Heart left ventricle (tissue), 13 donors: Measurements from ENCODE around the gene MFGE8.

Experiments used
- POLR2A ChIP-seq, 2 donors: fragments of 450-650 bp; IDR thresholded peaks; one replicate each; pipeline ENCODE4 v1.6.1; 2017; ENCODE audit warnings: antibody characterized with exemption in 2 of 2, mild to moderate bottlenecking in 2 of 2, moderate library complexity in 2 of 2
- TF ChIP-seq, protein P1 (sequence below), 12 donors: fragments of 200-600 bp; sonication (generic) in 4 of 12; IDR thresholded peaks; one replicate each; pipeline versions ENCODE4 v1.5.0 to v1.8.0; 2018 to 2022; ENCODE audit warnings: antibody characterized with exemption in 12 of 12, mild to moderate bottlenecking in 5 of 12
- donor health status: ischemic (EF 13 %, LVEDD 7.1; RV severe dilation, severe dysfunction).
- donor health status: DM: no; HTN: yes; CAD: no.
- donor health status: DM: no; HTN: no; CAD: no.
- donor health status: ischemic (EF 25% LVEDD 6.9; RV normal size, moderate dysfunction).
- donor health status: ischemic (EF 25% LVEDD 5.7; RV mildly dilated, moderate dysfunction).
- donor health status: ischemic (EF 35%, LVEDD 5.7; RV mildly dilated, moderate dysfunction).
- donor health status: nonischemic (EF 11% LVEDD 7.7; RV severe dilation, severe dysfunction).
- donor health status: DM: yes; HTN: yes; CAD: no.
- donor health status: PGD.
- donor health status: ischemic (EF 29% LVEDD 5.4; RV normal size, mild dysfunction).
- donor health status: nonischemic (EF 23%, LVEDD 6.1; RV moderate dilation, normal function).

DNA sequence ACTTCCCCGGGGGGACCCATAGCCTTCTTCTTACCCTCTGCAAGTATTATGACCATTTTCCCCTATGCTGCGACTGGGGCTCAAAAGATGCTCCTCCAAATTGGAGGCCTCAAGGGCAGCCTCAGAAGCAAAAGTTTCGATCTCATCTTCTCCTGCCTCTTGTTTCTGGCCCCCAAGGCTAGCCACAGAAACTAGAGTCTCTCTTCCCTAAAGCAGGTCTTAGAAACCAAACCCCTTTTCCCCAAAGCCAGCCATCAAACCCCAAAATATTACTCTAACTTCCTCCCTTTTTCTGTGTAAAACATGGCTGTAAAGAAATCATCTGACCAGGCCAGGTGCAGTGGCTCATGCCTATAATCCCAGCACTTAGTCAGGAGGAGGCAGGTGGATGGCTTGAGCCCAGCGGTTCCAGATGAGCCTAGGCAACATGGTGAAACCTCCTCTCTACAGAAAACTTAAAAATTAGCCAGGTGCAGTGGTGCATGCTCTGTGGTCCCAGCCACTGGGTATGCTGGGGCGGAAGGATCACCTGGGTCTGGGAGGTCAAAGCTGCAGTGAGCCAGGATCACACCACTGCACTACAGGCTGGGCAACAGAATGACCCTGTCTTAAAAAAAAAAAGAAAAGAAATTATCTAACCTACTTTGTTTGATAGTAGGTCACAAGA lies 36.7 kb upstream of the MFGE8 start:
- TF ChIP-seq POLR2A (IDR thresholded peaks at IDR 0.05), result no peak
- TF ChIP-seq, protein P1, sequence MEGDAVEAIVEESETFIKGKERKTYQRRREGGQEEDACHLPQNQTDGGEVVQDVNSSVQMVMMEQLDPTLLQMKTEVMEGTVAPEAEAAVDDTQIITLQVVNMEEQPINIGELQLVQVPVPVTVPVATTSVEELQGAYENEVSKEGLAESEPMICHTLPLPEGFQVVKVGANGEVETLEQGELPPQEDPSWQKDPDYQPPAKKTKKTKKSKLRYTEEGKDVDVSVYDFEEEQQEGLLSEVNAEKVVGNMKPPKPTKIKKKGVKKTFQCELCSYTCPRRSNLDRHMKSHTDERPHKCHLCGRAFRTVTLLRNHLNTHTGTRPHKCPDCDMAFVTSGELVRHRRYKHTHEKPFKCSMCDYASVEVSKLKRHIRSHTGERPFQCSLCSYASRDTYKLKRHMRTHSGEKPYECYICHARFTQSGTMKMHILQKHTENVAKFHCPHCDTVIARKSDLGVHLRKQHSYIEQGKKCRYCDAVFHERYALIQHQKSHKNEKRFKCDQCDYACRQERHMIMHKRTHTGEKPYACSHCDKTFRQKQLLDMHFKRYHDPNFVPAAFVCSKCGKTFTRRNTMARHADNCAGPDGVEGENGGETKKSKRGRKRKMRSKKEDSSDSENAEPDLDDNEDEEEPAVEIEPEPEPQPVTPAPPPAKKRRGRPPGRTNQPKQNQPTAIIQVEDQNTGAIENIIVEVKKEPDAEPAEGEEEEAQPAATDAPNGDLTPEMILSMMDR (IDR thresholded peaks at IDR 0.05), result no peak
